Stimulated activated CD4-positive, alpha-beta T cell treated with anti-CD3 and anti-CD28 coated beads, TNF-alpha, amount 100 ng/mL, for 1 hour (primary cell): ENCODE measurements around the gene SLC66A2.

Experiments used
- DNase-seq, 3 donors: peaks; one replicate each; pipeline ENCODE4 v3.0.0-alpha.2; 2020; ENCODE audit warnings: low read depth in 3 of 3, low spot score in 1 of 3

The SLC66A2 gene

GRCh38 chr18:79938196-79938595 is 13.3 kb downstream of the SLC66A2 start:
- no peak for DNase-seq

DNA sequence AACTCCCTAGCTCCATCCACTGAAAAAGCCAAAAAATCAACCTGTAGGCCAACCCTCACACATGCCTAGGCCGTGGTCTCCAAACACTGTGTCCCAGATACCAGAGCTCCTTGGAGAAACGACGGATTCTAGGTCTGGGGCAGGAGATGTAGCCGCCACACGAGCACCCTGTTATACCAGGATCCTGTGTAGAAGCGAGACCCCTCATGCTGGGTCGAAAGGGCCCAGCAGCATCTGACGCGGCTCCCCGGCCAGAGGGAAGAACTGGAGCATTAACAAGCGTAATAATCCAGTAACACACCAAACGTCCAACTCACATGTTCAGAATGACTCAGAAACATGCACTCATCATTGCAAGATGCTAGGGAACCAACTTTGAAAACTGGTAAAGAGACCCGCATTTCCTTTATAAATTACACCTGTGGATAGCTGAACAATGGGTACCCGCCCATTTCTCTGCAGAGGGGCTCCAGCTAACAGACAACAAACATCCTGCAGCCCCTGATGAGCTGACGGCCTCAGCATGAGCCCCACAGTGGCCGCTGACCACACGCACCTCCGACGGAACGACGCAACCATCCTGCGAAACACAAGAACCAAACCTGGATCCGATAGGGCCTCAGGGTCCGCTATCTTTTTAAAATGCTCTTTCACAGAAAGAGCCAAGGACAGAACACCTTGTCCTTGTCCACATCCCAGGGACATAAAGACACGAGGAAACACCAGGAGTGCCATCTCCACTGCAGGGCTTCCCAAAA is 14.2 kb downstream of the SLC66A2 start:
- no peak for DNase-seq

DNA sequence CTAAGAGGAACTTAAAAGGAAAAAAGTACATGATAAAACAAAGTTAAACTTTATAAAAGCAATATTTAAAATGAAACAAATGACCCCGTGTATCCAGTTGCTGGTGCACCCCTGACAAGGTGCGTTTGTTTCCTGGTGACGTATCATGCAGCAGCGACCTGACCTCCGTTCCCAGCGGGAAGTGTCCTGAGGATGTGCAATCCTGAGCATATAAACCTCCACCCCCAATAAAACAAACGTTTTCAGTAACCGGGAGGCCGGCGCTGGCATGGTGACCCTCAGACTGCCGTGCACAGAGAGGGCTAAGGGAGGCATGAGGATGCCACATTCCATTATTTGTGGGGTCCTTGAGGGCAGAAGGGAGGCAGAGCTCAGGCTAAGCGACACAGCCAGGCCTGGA is 14.8 kb downstream of the SLC66A2 start:
- DNase-seq = no peak

- DNase-seq = no peak
Observed at GRCh38 chr18:79935925-79936324, 15.5 kb downstream of the SLC66A2 start.

DNA sequence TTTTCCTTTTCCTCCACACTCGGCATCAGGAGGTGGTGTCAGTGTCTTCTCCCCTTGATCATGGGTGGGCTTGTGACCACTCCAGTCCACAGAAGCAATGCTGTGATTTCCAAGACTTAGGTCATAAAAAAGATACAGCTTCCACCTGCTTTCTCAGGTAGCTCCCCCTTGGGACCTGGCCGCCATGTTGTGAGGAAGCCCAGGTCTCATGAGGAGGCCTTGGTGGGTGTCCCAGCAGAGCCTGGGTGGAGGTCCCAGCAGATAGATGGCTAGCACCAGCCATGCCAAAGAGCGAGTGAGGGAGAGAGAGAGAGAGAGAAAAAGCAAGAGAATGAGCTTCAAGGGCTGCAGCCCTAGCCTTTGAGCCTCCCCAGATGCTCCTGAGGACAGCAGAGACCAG is 16.0 kb downstream of the SLC66A2 start:
- no peak for DNase-seq

GRCh38 chr18:79935098-79935480 is 16.4 kb downstream of the SLC66A2 start:
- no peak for DNase-seq

- DNase-seq = no peak
Observed at GRCh38 chr18:79934311-79935097, 16.9 kb downstream of the SLC66A2 start.

- no peak for DNase-seq
Observed at GRCh38 chr18:79933765-79934164, 17.7 kb downstream of the SLC66A2 start.

- no peak for DNase-seq
Observed at GRCh38 chr18:79932907-79933306, 18.5 kb downstream of the SLC66A2 start.

- DNase-seq = no peak
Observed at GRCh38 chr18:79931475-79931874, 20.0 kb downstream of the SLC66A2 start.

DNA sequence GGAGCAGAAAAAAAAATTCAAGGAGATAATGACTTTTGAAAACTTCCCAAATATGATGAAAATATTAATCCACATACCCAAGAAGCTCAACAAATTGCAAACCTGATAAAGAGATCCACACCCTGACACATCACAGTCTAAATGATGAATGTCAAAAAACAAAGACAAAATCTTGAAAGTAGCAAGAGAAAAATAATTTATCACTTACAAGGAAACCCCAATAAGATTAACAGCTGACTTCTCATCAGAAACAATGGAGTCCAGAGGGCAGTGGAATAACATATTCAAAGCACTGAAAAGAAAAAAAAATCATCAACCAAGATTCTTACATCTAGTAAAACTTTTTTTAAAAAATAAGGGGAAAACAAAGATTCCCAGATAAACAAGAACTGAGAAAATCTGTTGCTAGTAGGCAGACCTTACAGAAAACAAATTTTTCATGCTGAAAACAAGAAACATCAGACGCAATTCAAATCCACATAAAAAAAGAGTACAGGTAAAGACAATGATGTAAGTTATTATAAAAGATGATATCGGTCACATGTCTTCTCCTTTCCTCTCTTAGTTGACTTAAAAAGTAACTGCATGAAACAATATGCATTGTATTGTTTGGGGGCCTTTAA is 21.3 kb downstream of the SLC66A2 start:
- DNase-seq = no peak

GRCh38 chr18:79928563-79928960 is 22.9 kb downstream of the SLC66A2 start:
- no peak for DNase-seq

GRCh38 chr18:79927607-79928562 is 23.6 kb downstream of the SLC66A2 start:
- no peak for DNase-seq

GRCh38 chr18:79926715-79927606 is 24.5 kb downstream of the SLC66A2 start:
- no peak for DNase-seq

- no peak for DNase-seq
Observed at GRCh38 chr18:79926306-79926705, 25.1 kb downstream of the SLC66A2 start.

GRCh38 chr18:79924814-79925731 is 26.4 kb downstream of the SLC66A2 start:
- no peak for DNase-seq

DNA sequence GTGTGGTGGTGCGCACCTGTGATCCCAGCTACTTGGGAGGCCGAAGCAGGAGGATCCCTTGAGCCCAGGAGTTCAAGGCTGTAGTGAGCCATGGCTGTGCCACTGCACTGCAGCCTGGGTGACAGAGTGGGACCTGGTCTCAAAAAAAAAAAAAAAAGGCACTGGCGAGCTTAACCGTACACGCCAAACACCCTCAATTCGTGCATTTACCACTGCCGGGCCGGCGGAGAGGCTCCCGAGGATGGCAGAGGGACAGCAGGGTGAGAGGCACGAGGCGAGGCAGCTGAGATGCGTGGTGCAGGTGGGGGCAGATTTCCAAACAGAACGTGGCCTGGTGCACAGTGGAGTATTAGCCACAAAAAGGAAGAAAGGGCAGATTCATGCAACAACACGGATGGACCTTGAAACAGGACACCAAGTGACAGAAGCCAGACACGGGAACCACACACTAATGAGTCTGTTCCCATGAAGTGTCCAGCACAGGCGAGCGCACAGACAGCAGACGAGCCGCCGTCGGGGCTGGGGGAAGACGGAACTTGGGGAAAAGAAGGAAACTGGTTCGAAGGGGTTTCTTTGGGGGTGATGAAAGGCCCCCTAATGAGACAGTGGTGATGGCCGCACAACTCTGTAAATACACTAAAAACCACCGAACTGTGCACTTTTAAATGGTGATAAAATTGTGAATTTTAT is 27.4 kb downstream of the SLC66A2 start:
- DNase-seq = no peak

GRCh38 chr18:79922971-79923411 is 28.5 kb downstream of the SLC66A2 start:
- no peak for DNase-seq
